ENCODE data around the gene MAJIN.
"Not testable (repeated sequence)": the region's sequence is repeated elsewhere in the genome, so short reads cannot be mapped to it uniquely, and the experiment has no call there.

The MAJIN gene

DNA sequence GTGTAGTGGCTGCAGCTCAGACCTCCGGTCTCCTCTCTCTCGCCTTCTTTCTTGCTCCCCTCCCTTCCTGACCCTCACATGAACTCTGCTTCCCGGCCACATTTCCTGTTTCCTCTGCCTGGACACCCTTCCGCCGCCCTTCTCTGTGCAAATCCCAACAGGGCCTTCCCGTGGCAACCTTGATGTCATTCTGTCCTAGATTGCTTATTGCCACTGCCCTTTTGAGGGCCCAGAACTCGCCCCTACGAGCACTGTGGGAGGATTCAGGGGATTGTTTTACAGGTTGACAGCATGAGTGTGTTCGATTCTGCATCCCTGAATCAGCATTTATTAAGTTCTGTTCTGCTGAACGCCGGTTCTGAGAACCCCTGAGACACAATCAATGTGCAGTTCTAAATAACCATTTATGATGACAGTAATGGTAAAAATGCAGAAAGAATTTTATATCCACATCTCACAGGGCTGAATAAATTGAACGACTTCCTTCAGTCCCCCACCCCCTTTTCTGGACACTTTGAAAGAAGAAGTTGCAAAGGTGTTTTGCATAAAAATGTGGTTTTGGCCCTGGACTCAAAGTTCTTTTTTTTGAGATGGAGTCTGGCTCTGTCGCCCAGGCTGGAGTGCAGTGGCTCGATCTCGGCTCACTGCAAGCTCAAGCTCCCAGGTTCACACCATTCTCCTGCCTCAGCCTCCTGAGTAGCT is 18.5 kb upstream of the MAJIN start:
- DNase-seq (ENCODE audit: low read depth in 2 of 3, low spot score in 2 of 3) = no peak

DNA sequence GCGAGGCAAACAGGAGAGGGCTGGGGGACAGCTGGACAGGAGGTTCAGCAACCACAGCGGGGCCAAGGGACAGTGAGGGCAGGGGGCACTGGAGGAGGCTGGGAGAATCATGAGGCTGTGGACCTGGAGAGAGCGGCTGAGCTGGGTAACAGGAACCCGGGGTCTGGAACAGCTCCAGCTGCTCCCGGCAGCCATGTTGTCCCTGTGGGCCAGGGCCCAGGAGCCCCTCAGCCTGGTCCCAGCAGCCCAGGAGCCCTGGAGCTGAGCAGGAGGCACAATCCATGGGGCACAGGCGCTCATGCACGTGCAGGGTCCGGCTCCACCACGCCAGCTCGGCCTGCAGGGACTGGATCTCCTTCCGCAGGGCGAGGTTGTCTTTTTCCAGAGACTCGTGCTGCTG is 17.5 kb upstream of the MAJIN start:
- no peak for DNase-seq (ENCODE audit: low read depth in 2 of 3, low spot score in 2 of 3)

DNA sequence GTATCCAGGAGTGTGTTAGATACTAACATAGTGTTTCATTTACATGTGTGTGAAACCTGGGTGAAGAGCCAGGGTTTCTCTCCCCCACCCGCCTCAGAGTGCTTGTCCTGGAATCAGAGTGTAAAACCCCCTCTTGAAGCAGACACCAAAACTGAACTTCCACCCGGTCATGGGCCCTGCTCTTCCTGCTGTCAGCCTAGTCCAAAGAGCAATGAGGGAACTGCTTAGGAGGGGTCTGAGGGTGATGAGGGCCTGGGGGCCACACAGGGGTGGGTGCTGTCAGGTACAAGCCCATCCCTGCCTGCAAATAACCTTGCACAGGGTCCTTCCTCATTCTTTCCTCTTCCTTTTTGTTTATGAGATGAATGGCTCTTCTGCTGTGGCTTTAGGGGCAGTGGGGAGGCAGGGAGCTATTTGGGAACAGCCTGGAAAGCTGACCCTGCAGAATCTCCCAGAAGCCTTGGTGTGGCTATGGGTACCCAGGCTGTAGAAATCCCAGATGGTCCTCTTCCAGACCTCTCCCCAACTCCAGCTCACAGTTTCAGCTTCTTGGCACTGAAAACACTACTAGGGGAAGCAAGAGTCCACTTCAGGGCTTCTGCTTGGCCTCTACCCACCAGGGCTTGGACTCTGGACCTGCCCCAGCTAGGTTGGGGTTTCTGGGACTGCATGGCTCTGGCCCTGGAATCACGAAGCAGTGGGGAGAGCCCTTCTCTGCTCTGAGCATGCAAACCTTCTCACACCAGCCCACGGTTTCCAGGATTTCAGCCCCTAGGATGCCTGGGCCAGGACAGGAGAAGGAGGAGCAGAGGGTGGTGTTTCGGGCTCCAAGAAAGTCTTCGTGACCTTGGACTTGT is 16.3 kb upstream of the MAJIN start:
- DNase-seq (ENCODE audit: low read depth in 2 of 3, low spot score in 2 of 3) = no peak

DNA sequence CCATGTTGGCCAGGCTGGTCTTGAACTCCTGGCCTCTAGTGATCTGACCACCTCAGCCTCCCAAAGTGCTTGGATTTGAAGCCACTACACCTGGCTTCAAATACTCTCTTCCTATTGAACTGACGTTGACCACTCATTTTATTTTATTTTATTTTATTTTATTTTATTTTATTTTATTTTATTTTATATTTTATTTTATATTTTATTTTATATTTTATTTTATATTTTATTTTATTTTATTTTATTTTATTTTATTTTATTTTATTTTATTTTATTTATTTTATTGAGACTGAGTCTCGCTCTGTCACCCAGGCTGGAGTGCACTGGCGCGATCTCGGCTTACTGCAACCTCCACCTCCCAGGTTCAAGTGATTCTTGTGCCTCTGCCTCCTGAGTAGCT is 11.4 kb upstream of the MAJIN start:
- not testable (repeated sequence) for DNase-seq (ENCODE audit: low read depth in 2 of 3, low spot score in 2 of 3)

DNA sequence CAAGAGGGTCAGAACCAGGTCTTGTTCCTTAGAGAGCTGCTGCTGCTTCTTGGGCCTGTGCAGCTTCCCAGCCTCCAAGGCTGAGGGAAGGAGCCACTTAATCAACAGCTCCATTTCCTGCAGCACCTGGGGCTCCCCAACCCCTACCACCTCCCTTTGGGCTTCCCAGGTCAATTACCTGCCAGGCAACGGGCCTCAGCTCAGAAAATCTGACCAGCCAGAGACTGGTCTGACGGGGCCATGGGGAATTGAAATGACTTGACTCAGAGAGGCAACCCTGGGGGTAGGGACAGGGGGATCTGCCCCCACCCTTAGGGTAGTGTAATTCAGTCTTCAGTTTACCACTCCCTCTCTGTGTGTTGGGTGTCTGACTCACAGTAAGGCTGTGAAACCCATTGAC is 4.7 kb upstream of the MAJIN start:
- no peak for DNase-seq (ENCODE audit: low read depth in 2 of 3, low spot score in 2 of 3)

DNA sequence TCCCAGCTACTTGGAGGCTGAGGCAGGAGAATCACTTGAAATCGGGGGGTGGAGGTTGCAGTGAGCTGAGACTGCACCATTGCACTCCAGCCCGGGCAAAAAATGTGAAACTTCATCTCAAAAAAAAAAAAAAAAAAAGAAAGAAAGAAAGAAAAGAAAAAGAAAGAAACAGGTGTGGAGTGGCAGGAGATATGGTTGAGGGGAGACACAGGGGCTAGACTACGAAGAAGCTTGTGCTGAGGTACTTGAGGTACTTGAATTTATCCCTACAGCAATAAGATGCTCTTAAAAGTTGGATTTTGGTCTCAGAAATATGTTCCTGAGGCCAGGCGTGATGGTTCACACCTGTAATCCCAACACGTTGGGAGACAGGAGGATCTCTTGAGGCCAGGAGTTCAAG is 2.2 kb upstream of the MAJIN start:
- DNase-seq (ENCODE audit: low read depth in 2 of 3, low spot score in 2 of 3) = no peak

DNA sequence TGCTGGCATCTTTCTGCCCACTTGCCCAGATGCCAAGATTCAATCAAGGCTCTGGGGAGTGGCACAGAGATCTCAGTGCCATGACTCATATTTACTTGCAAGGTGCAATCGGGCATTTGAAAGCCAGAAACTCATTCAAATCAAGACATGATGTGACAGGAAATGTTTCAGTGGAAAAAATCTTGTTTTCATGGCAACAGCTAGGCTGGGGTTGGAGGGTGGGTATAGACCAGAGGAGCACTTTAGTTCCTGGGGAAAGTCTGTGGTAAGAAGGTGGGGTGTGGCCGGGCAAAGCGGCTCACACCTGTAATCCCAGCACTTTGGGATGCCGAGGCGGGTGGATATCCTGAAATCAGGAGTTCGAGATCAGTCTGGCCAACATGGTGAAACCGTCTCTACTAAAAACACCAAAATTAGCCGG is 1.2 kb downstream of the MAJIN start:
- peak in 1 of 3 experiments; percentile 15 for DNase-seq (ENCODE audit: low read depth in 2 of 3, low spot score in 2 of 3)

DNA sequence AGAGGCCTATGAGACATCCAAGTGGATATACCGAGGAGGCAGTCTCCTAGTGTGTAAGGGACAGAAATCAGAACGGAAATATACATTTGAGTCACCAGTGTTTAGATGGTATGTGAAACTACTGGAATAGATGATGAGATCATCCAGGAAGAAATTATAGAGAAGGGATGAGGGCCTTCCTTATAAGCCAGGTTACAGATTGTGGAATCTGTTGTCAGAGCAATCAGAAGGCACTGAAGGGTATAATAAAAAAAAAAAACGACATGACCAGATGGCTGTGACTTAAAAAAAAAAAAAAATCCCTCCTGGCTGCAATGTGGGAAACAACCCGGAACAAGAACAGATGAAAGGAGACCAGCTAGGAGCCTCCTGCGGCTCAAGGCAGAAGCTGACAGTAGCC is 2.7 kb downstream of the MAJIN start:
- no peak for DNase-seq (ENCODE audit: low read depth in 2 of 3, low spot score in 2 of 3)

DNA sequence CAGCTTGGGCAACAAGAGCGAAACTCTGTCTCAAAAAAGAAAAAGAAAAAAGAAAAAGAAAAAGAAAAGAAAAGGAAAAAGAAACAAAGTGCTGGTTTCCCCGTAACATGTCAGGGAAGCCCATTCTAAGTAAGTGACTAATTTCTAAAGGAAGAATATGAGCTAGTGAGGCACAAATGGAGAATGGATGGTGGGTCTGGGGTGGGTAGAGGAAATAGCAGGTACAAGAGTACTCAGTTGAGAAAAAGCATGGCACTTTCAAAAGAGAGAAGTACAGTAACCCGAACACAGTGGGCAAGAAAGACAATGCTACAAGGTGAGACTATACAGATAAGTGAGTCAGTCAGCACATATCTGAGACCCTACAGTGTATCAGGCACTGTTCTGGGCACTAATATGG is 4.5 kb downstream of the MAJIN start:
- DNase-seq (ENCODE audit: low read depth in 2 of 3, low spot score in 2 of 3) = no peak

DNA sequence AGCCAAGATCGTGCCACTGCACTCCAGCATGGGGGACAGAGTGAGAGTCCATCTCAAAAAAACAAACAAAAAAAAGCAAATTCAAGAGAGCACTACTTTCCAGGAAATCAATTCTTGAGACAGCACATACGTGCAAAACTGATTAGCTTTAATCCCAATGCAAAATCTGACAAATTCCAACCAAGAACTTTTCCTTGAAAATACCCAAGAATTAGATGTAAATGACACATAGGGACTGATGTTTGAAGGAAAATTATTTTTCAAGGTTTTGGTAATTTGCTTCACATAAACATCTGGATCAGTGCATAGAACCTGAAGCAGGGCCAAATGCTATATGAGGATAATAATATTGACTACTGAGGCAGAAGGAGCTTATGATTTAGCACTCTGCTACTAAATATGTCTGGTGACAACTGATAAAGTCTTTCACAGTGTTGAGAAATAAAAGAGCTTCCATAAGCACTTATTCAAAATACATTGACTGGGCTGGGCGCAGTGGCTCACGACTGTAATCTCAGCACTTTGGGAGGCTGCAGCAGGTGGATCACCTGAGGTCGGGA is 8.8 kb downstream of the MAJIN start:
- DNase-seq (ENCODE audit: low read depth in 2 of 3, low spot score in 2 of 3) = no peak

DNA sequence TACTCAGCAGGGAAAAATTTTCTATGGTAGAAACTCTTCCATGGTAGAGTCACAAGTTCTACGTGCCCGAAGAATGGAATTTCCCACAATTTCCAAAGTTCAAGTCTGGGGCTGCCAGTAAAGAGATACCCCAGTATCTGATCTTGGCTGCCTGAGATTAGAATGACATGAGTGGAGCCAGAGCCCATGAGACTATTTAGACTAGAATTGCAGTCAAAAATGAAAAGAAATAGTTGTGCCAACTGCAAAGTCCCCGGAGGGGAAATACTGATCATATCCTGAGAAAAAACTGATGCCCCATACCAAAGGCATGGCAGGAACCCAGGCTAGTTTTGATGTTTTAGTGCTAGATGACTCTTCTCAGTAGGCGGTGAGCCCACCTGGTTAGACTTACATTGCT is 11.2 kb downstream of the MAJIN start:
- DNase-seq (ENCODE audit: low read depth in 2 of 3, low spot score in 2 of 3) = no peak

DNA sequence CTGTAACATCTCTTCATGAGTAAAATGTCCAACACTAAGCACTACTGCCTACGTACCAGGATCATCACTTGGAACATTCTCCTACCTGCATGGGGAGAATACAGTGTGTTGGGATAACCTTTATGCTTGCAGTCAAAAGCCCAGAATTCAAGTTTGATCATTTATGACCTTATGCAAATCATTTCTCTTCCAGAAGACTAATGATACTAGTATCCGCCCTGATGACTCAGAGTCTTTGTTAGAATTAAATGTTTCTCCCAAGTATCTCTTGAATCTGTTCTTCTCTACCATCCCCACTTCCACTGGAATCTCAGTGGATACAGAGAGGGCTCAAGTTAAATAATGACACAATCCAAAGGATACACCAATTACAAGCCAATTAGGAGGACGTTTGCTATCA is 12.4 kb downstream of the MAJIN start:
- no peak for DNase-seq (ENCODE audit: low read depth in 2 of 3, low spot score in 2 of 3)

DNA sequence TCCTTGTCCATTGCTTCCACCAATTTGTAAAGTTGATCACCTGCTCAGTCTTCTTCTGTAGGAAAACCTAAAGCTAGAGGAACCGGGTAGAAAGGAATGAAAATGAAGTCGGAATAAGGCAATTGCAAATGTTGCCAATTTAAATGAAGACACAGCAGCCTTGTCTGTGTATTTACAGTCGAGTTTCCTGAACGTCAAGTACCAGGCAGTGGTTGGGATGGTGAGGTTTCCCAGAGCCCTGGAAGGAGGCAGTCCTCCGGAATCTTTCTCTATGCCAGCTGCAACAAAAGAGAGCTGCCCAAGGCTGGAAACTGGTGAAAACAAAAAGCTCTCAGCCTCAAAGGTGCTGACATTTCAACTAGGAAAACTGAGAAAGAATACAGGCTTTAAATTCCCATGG is 17.7 kb downstream of the MAJIN start:
- DNase-seq (ENCODE audit: low read depth in 2 of 3, low spot score in 2 of 3) = no peak

DNA sequence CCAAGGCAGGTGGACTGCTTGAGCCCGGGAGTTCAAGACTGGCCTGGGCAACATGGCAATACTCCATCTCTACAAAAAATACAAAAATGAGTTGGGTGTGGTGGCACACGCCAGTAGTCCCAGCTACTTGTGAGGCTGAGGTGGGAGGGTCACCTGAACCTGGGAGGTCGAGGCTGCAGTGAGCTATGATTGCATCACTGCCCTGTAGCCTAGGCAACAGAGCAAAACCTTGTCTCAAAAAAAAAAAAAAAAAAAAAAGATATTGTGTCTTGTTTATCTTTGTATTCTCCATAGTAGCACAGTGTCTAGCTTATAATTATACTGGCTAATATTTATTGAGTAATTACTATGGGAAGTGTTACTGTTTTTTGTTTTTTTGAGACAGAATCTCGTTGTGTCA is 20.4 kb downstream of the MAJIN start:
- DNase-seq (ENCODE audit: low read depth in 2 of 3, low spot score in 2 of 3) = no peak

DNA sequence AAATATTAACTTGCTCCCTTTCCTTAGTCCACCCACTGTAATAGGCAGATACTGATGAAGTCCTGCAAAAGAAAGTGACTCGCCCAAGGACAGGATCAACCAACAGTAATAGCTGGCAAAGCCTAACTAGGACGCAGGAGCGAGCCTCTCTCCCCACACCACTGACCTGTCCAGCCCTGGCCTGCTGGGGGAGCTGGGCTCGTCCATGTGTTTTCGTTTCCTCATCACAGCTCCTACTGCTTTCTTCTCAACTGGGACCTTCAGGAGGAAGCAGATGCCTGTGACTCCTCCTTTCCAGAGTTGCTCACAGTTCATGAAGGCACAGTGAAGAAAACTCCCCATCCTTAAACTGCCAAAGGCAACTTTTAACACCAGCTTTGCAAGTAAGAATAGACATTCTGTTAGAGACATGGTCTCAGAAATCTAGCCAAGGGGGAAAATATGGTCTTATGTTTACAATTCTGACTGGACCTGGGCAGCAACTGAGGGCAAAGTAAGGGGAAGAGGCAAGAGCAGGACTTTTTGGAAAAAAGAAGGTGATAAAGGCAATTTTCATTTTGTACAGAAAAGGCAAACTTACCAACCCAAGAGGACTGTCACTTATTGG is 24.6 kb downstream of the MAJIN start:
- DNase-seq (ENCODE audit: low read depth in 2 of 3, low spot score in 2 of 3) = no peak

DNA sequence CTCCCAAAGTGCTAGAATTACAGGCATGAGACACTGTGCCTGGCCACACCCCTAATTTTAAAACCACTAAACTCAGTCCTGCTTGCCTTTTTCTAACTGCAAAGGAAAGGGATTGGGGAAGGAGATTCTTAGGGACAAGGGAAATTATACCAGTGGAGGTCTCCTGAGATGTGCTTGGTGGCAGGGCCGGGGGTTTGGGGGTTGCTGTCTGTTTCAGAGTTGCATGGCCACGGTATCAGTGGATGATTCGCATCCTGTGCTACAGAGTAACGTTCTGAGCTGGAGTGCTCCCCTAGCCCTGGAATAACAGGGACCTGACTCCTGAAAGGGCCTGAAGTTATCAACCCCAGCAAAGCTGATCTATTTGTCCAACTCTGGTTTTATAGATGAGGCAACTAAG is 35.4 kb downstream of the MAJIN start:
- DNase-seq (ENCODE audit: low read depth in 2 of 3, low spot score in 2 of 3) = no peak

DNA sequence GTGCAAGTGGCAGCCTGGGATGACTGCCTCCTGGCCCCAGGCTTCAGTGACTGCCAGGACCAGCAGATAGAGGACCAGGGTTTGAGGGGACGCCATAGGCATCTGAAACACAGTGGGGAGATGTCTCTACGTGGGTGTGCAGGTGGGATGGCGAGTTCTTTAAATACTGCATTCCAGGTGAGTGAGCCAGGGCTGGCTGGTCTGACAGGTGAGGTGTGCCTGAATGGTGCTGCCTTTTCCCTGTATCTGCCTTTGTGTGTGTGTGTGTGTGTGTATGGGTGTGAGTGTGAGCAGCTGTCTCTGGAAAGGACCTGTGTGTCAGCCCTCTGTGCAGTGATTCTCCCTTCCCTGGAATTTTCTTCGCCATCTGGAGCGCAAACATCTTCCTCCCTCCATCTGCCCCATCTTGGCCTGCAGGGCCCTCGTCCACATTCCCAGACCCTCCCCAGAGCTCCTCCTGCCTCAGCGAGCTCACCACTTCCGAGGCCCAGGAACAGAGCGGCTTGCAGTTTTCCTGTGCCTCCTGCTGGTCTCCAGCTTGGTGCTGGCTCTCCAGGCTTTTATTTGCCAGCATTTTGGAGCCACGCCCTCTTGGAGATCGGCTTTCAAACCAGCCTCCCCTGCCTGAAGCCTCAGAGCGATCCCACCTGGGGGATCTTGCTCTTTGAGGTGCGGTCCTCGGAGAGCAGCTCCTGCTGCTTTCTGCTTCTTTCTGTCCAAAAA is 36.4 kb downstream of the MAJIN start, which contains the start of gene GPHA2:
Gene GPHA2 (minus strand): TSS at position 535 of the 723 bp plus-strand sequence. CDS start 433 bp downstream, at position 102.
- no peak for DNase-seq (ENCODE audit: low read depth in 2 of 3, low spot score in 2 of 3)

DNA sequence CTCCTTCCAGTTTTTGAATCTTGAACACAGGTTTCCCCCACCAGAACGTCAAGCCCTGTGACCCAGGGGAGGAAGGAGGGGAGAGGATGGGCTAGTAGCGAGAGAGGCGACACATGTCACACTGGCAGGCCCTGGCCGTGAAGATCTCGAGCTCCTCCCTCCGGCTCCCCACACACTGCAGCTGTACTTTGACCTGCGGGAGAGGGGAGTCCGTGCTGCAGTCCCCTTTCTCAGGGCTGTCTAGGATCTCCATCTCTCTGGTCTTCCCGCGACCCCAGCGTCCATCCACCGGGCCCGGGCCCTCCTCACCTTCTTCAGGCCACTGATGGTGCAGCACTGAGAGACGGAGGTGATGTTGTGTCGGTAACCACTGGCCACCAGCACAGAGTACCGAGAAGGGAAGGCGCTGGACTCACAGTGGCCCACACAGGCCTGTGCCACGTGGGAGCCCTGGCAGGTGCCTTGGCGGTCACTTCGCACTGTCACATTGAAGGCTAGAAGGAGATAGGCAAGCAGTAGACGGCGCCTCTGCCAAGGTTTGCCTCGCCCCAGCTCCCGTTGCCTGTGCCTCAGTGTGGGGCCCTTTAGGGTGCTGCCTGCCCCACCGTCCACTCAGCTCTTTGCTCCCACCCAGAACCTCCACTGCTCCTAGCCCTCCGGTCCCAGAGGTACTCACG is 37.1 kb downstream of the MAJIN start:
- no peak for DNase-seq (ENCODE audit: low read depth in 2 of 3, low spot score in 2 of 3)

DNA sequence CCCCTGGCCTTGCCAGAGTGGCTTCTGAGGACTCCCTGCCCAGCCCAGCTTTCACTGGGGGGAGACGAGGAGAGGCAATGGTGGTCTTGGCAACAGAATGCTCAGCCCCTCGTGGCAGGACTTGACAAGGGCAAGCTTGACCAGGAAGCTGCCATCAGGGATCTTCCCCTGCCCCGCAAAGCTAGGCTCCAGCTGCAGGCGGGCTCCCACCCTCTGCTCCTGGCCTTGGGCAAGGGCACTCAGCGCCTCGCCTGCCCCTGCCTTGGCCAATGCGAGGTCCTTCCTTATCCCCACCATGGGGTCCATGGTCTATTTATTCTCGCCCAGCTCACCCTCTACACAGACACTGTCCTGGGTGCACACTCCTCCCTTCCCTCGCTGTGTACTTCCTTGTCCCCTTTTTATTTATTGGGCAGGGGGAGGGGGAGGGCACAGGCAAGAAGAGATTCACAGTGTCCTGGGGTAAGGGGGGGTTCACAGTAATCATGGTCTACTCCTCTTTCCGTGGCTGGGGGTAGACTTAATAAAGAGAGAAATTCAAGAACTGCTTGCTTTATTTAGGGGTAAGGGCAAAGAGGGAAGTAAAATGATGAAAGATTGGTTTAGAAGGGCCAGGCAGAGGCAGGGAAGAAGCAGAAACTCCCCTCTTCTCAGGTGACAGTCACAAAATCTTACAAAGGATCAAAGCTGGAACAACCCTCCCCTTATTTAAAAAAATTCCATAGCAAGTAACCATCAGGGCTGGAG is 37.8 kb downstream of the MAJIN start:
- DNase-seq (ENCODE audit: low read depth in 2 of 3, low spot score in 2 of 3) = no peak
